WTC11 (cell line): Measurements from ENCODE around the gene OR5K4. TPM values are rescaled to one million over a fixed set of nuclear protein-coding genes. Genes with fewer than 3 reads are reported as not detected.
A peak's percentile ranks its signal among the peaks of the same experiment; 100 is the strongest.

Experiments
- ATAC-seq: fragments of 200-7000 bp; cut with Tn5 transposase; 2 replicates; pipeline ENCODE4 v1.10.0; 2021; ENCODE audit warnings: mild to moderate bottlenecking, moderate library complexity
- CTCF ChIA-PET: fragments of 300-600 bp; sonication (Branson Sonifier 250); formaldehyde crosslinking; loops from one replicate; lab custom pipeline; 2021; ENCODE audit warnings: antibody characterized with exemption; lab: Charles Lee
- POLR2A ChIA-PET: fragments of 350-600 bp; sonication (Branson Sonifier 250); formaldehyde crosslinking; loops from one replicate; lab custom pipeline; 2021; ENCODE audit warnings: antibody characterized with exemption; lab: Charles Lee
- DNase-seq: peaks from one replicate; pipeline ENCODE4 v3.0.0; 2021; ENCODE audit warnings: low spot score
- H3K27ac Mint-ChIP-seq: 2 replicates; pipeline ENCODE4 v1.8.0; 2021; ENCODE audit warnings: mixed read lengths
- H3K27me3 Mint-ChIP-seq: 2 replicates; pipeline ENCODE4 v1.8.0; 2021; ENCODE audit warnings: low read depth, mild to moderate bottlenecking, moderate library complexity, mixed read lengths
- H3K36me3 Mint-ChIP-seq: 2 replicates; pipeline ENCODE4 v1.8.0; 2021; ENCODE audit warnings: mixed read lengths
- H3K4me1 Mint-ChIP-seq: 2 replicates; pipeline ENCODE4 v1.8.0; 2022; ENCODE audit warnings: mixed read lengths
- H3K4me3 Mint-ChIP-seq: 2 replicates; pipeline ENCODE4 v1.8.0; 2021; ENCODE audit warnings: mild to moderate bottlenecking, moderate library complexity, mixed read lengths
- H3K9me3 Mint-ChIP-seq: 2 replicates; pipeline ENCODE4 v1.8.0; 2021; ENCODE audit warnings: mixed read lengths
- ATF1 ChIP-seq: sonication (generic); formaldehyde crosslinking; IDR thresholded peaks from 2 replicates; pipeline ENCODE4 v1.8.1; 2023; ENCODE audit warnings: mild to moderate bottlenecking, moderate library complexity, missing genetic modification reagents
- FOXP1 ChIP-seq: sonication (generic); formaldehyde crosslinking; IDR thresholded peaks from 2 replicates; pipeline ENCODE4 v1.8.0; 2022; ENCODE audit warnings: missing genetic modification reagents, mild to moderate bottlenecking, moderate library complexity, borderline replicate concordance
- GABPB1 ChIP-seq: sonication (generic); formaldehyde crosslinking; IDR thresholded peaks from 2 replicates; pipeline ENCODE4 v1.8.1; 2023; ENCODE audit warnings: mild to moderate bottlenecking, missing genetic modification reagents
- JAZF1 ChIP-seq: fragments of 250-450 bp; sonication (Bioruptor Pico); IDR thresholded peaks from 2 replicates; pipeline ENCODE4 v1.9.0; 2021; ENCODE audit warnings: moderate library complexity, mild to moderate bottlenecking, inconsistent platforms
- MYBL2 ChIP-seq: sonication (generic); formaldehyde crosslinking; IDR thresholded peaks from 2 replicates; pipeline ENCODE4 v1.8.1; 2023; ENCODE audit warnings: mild to moderate bottlenecking, moderate library complexity, missing genetic modification reagents
- NFE2L1 ChIP-seq: sonication (generic); formaldehyde crosslinking; IDR thresholded peaks from 2 replicates; pipeline ENCODE4 v1.8.1; 2023; ENCODE audit warnings: missing genetic modification reagents
- NFYB ChIP-seq: sonication (generic); formaldehyde crosslinking; conservative IDR thresholded peaks from 2 replicates; pipeline ENCODE4 v1.8.0; 2022; ENCODE audit warnings: low read depth, missing genetic modification reagents
- RELA ChIP-seq: sonication (generic); formaldehyde crosslinking; IDR thresholded peaks from 2 replicates; pipeline ENCODE4 v1.8.1; 2022; ENCODE audit warnings: missing genetic modification reagents, mild to moderate bottlenecking, borderline replicate concordance
- TCF7 ChIP-seq: sonication (generic); formaldehyde crosslinking; IDR thresholded peaks from 2 replicates; pipeline ENCODE4 v1.8.0; 2022; ENCODE audit warnings: mild to moderate bottlenecking, low read depth, missing genetic modification reagents, moderate library complexity
- ZNF138 ChIP-seq: sonication (generic); formaldehyde crosslinking; conservative IDR thresholded peaks from 2 replicates; pipeline ENCODE4 v1.8.1; 2022; ENCODE audit warnings: mild to moderate bottlenecking, moderate library complexity, missing genetic modification reagents
- ZNF317 ChIP-seq: sonication (generic); formaldehyde crosslinking; IDR thresholded peaks from 2 replicates; pipeline ENCODE4 v1.8.1; 2023; ENCODE audit warnings: low read depth, mild to moderate bottlenecking, moderate library complexity, missing genetic modification reagents, borderline replicate concordance
- ZNF396 ChIP-seq: fragments of 250-450 bp; sonication (Bioruptor Pico); IDR thresholded peaks from 2 replicates; pipeline ENCODE4 v1.8.0; 2021; ENCODE audit warnings: mild to moderate bottlenecking, moderate library complexity, borderline replicate concordance
- total RNA-seq: library from RNA; stranded (reverse); gene quantifications from 3 replicates; pipeline ENCODE4 v1.2.3, GENCODE V29; 2021
- TF ChIP-seq, protein P1 (sequence below): sonication (generic); formaldehyde crosslinking; conservative IDR thresholded peaks from 2 replicates; pipeline ENCODE4 v1.8.1; 2023; ENCODE audit warnings: mild to moderate bottlenecking, low read depth, missing genetic modification reagents, moderate library complexity
- TF ChIP-seq, protein P2 (sequence below): sonication (generic); formaldehyde crosslinking; IDR thresholded peaks from 2 replicates; pipeline ENCODE4 v1.8.1; 2022; ENCODE audit warnings: missing genetic modification reagents, borderline replicate concordance
- TF ChIP-seq, protein P3 (sequence below): sonication (generic); formaldehyde crosslinking; IDR thresholded peaks from 2 replicates; pipeline ENCODE4 v1.8.0; 2023; ENCODE audit warnings: missing genetic modification reagents, mild to moderate bottlenecking, borderline replicate concordance
- TF ChIP-seq, protein P4 (sequence below): sonication (generic); formaldehyde crosslinking; IDR thresholded peaks from 2 replicates; pipeline ENCODE4 v1.8.0; 2022; ENCODE audit warnings: mild to moderate bottlenecking, missing genetic modification reagents
- TF ChIP-seq, protein P5 (sequence below): sonication (generic); formaldehyde crosslinking; IDR thresholded peaks from 2 replicates; pipeline ENCODE4 v1.8.1; 2023; ENCODE audit warnings: mild to moderate bottlenecking, missing genetic modification reagents
- TF ChIP-seq, protein P6 (sequence below): sonication (generic); formaldehyde crosslinking; IDR thresholded peaks from 2 replicates; pipeline ENCODE4 v1.8.0; 2023; ENCODE audit warnings: mild to moderate bottlenecking, missing genetic modification reagents
- TF ChIP-seq, protein P7 (sequence below): sonication (generic); formaldehyde crosslinking; IDR thresholded peaks from 2 replicates; pipeline ENCODE4 v1.8.1; 2023; ENCODE audit warnings: mild to moderate bottlenecking, moderate library complexity, missing genetic modification reagents

OR5K4 gene
- total RNA-seq, 1 experiment from 2014 or later = not detected

DNA sequence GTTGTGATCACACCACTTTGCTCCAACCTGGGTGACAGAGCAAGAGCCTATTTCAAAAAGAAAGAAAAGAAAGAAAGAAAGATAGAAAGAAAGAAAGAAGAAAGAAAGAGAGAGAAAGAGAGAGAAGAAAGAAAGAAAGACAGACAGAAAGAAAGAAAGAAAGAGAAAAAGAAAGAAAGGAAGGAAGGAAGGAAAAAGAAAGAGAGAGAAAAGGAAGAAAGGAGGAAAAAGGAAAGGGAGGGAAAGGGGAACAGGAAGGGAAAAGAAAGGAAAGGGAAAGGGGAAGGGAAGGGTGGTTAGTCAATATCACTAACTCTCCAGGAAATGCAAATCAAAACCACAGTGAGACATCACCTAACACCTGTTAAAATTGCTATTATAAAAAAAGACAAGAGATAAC, 18.2 kb downstream of the OR5K4 start:
- ChIA-PET CTCF (no interaction called here), POLR2A (no interaction called here)
- Mint-ChIP-seq H3K4me1 (no peaks in the 10 kb centered on the region), H3K4me3 (no peak overlapping the region), H3K27ac (no peak overlapping the region), H3K27me3 (no peaks in the 10 kb centered on the region), H3K36me3 (no peaks in the 10 kb centered on the region), H3K9me3 (no peaks in the 10 kb centered on the region)
- no peak for ATAC-seq
- TF ChIP-seq, protein P1, sequence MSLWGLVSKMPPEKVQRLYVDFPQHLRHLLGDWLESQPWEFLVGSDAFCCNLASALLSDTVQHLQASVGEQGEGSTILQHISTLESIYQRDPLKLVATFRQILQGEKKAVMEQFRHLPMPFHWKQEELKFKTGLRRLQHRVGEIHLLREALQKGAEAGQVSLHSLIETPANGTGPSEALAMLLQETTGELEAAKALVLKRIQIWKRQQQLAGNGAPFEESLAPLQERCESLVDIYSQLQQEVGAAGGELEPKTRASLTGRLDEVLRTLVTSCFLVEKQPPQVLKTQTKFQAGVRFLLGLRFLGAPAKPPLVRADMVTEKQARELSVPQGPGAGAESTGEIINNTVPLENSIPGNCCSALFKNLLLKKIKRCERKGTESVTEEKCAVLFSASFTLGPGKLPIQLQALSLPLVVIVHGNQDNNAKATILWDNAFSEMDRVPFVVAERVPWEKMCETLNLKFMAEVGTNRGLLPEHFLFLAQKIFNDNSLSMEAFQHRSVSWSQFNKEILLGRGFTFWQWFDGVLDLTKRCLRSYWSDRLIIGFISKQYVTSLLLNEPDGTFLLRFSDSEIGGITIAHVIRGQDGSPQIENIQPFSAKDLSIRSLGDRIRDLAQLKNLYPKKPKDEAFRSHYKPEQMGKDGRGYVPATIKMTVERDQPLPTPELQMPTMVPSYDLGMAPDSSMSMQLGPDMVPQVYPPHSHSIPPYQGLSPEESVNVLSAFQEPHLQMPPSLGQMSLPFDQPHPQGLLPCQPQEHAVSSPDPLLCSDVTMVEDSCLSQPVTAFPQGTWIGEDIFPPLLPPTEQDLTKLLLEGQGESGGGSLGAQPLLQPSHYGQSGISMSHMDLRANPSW = no peak
- TF ChIP-seq, protein P2, sequence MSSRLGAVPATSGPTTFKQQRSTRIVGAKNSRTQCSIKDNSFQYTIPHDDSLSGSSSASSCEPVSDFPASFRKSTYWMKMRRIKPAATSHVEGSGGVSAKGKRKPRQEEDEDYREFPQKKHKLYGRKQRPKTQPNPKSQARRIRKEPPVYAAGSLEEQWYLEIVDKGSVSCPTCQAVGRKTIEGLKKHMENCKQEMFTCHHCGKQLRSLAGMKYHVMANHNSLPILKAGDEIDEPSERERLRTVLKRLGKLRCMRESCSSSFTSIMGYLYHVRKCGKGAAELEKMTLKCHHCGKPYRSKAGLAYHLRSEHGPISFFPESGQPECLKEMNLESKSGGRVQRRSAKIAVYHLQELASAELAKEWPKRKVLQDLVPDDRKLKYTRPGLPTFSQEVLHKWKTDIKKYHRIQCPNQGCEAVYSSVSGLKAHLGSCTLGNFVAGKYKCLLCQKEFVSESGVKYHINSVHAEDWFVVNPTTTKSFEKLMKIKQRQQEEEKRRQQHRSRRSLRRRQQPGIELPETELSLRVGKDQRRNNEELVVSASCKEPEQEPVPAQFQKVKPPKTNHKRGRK (CRISPR knock-in tag) = peak; percentile 65; the same call in 1 of the 2 replicates
- no peak for DNase-seq

DNA sequence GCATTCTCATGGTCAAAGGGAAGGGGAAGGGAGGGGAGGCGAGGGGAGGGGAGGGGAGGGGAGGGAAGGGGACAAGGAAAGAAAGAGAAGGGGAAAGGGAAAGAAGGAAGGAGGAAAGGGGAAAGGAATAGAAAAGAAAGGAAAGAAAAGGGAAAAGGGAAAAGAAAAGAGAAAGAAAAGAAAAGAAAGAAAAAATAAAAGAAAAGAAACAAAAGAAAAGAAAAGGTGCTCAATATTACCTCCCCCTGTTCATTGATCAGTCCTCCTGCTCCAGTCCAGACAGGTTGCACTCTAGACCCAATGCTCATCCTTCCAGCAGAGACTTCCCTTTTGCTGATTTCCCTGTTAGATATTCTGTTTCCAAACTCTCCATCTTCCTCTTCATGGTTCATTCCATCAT, 18.8 kb downstream of the OR5K4 start:
- ChIA-PET POLR2A (no interaction called here), CTCF (no interaction called here)
- TF ChIP-seq RELA = no peak
- no peak for TF ChIP-seq FOXP1
- no peak for TF ChIP-seq MYBL2 (CRISPR knock-in tag)
- TF ChIP-seq TCF7 = no peak
- no peak for TF ChIP-seq GABPB1
- TF ChIP-seq NFE2L1 (CRISPR knock-in tag) = no peak
- no peak for TF ChIP-seq JAZF1 (CRISPR knock-in tag)
- TF ChIP-seq ATF1 (CRISPR knock-in tag) = no peak
- TF ChIP-seq, protein P3, sequence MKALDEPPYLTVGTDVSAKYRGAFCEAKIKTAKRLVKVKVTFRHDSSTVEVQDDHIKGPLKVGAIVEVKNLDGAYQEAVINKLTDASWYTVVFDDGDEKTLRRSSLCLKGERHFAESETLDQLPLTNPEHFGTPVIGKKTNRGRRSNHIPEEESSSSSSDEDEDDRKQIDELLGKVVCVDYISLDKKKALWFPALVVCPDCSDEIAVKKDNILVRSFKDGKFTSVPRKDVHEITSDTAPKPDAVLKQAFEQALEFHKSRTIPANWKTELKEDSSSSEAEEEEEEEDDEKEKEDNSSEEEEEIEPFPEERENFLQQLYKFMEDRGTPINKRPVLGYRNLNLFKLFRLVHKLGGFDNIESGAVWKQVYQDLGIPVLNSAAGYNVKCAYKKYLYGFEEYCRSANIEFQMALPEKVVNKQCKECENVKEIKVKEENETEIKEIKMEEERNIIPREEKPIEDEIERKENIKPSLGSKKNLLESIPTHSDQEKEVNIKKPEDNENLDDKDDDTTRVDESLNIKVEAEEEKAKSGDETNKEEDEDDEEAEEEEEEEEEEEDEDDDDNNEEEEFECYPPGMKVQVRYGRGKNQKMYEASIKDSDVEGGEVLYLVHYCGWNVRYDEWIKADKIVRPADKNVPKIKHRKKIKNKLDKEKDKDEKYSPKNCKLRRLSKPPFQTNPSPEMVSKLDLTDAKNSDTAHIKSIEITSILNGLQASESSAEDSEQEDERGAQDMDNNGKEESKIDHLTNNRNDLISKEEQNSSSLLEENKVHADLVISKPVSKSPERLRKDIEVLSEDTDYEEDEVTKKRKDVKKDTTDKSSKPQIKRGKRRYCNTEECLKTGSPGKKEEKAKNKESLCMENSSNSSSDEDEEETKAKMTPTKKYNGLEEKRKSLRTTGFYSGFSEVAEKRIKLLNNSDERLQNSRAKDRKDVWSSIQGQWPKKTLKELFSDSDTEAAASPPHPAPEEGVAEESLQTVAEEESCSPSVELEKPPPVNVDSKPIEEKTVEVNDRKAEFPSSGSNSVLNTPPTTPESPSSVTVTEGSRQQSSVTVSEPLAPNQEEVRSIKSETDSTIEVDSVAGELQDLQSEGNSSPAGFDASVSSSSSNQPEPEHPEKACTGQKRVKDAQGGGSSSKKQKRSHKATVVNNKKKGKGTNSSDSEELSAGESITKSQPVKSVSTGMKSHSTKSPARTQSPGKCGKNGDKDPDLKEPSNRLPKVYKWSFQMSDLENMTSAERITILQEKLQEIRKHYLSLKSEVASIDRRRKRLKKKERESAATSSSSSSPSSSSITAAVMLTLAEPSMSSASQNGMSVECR (CRISPR knock-in tag) = no peak
- TF ChIP-seq, protein P4, sequence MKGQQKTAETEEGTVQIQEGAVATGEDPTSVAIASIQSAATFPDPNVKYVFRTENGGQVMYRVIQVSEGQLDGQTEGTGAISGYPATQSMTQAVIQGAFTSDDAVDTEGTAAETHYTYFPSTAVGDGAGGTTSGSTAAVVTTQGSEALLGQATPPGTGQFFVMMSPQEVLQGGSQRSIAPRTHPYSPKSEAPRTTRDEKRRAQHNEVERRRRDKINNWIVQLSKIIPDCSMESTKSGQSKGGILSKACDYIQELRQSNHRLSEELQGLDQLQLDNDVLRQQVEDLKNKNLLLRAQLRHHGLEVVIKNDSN = no peak
- TF ChIP-seq, protein P5, sequence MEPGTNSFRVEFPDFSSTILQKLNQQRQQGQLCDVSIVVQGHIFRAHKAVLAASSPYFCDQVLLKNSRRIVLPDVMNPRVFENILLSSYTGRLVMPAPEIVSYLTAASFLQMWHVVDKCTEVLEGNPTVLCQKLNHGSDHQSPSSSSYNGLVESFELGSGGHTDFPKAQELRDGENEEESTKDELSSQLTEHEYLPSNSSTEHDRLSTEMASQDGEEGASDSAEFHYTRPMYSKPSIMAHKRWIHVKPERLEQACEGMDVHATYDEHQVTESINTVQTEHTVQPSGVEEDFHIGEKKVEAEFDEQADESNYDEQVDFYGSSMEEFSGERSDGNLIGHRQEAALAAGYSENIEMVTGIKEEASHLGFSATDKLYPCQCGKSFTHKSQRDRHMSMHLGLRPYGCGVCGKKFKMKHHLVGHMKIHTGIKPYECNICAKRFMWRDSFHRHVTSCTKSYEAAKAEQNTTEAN = no peak
- TF ChIP-seq ZNF396 (CRISPR knock-in tag) = no peak
- no peak for TF ChIP-seq NFYB
- TF ChIP-seq, protein P6, sequence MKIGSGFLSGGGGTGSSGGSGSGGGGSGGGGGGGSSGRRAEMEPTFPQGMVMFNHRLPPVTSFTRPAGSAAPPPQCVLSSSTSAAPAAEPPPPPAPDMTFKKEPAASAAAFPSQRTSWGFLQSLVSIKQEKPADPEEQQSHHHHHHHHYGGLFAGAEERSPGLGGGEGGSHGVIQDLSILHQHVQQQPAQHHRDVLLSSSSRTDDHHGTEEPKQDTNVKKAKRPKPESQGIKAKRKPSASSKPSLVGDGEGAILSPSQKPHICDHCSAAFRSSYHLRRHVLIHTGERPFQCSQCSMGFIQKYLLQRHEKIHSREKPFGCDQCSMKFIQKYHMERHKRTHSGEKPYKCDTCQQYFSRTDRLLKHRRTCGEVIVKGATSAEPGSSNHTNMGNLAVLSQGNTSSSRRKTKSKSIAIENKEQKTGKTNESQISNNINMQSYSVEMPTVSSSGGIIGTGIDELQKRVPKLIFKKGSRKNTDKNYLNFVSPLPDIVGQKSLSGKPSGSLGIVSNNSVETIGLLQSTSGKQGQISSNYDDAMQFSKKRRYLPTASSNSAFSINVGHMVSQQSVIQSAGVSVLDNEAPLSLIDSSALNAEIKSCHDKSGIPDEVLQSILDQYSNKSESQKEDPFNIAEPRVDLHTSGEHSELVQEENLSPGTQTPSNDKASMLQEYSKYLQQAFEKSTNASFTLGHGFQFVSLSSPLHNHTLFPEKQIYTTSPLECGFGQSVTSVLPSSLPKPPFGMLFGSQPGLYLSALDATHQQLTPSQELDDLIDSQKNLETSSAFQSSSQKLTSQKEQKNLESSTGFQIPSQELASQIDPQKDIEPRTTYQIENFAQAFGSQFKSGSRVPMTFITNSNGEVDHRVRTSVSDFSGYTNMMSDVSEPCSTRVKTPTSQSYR (CRISPR knock-in tag) = no peak
- TF ChIP-seq ZNF317 (CRISPR knock-in tag) = no peak
- no peak for TF ChIP-seq ZNF138 (CRISPR knock-in tag)
- TF ChIP-seq, protein P7, sequence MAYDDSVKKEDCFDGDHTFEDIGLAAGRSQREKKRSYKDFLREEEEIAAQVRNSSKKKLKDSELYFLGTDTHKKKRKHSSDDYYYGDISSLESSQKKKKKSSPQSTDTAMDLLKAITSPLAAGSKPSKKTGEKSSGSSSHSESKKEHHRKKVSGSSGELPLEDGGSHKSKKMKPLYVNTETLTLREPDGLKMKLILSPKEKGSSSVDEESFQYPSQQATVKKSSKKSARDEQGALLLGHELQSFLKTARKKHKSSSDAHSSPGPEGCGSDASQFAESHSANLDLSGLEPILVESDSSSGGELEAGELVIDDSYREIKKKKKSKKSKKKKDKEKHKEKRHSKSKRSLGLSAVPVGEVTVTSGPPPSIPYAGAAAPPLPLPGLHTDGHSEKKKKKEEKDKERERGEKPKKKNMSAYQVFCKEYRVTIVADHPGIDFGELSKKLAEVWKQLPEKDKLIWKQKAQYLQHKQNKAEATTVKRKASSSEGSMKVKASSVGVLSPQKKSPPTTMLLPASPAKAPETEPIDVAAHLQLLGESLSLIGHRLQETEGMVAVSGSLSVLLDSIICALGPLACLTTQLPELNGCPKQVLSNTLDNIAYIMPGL (CRISPR knock-in tag) = no peak
- no peak overlapping the region for H3K27ac Mint-ChIP-seq
- H3K36me3 Mint-ChIP-seq = no peaks in the 10 kb centered on the region
- H3K4me1 Mint-ChIP-seq = no peaks in the 10 kb centered on the region
- no peak overlapping the region for H3K4me3 Mint-ChIP-seq
- DNase-seq = no peak
- H3K9me3 Mint-ChIP-seq = no peaks in the 10 kb centered on the region
- no peak for ATAC-seq
- H3K27me3 Mint-ChIP-seq = no peaks in the 10 kb centered on the region
